GM12872 (cell line): Measurements from ENCODE around the gene FBN2.

Source experiments
- CTCF ChIP-seq: IDR thresholded peaks from 3 replicates; pipeline ENCODE4 v1.5.1; 2011; ENCODE audit warnings: low read depth, mild to moderate bottlenecking, low read length, moderate library complexity; ENCODE audit not compliant: insufficient read depth

FBN2 gene

GRCh38 chr5:128350705-128351104 is 187.3 kb downstream of the FBN2 start:
- no peak for TF ChIP-seq CTCF

GRCh38 chr5:128349044-128349858 is 188.8 kb downstream of the FBN2 start:
- TF ChIP-seq CTCF, result no peak

GRCh38 chr5:128346038-128346437 is 192.0 kb downstream of the FBN2 start:
- TF ChIP-seq CTCF, result no peak

- TF ChIP-seq CTCF, result no peak
Measured at GRCh38 chr5:128345247-128345646, 192.8 kb downstream of the FBN2 start.

- no peak for TF ChIP-seq CTCF
Measured at GRCh38 chr5:128343168-128343567, 194.9 kb downstream of the FBN2 start.

GRCh38 chr5:128341056-128341455 is 197.0 kb downstream of the FBN2 start:
- no peak for TF ChIP-seq CTCF

- no peak for TF ChIP-seq CTCF
Measured at GRCh38 chr5:128340648-128341047, 197.4 kb downstream of the FBN2 start.
